ENCODE measurements around the gene UBE2E1.
"Not testable (repeated sequence)": the region's sequence is repeated elsewhere in the genome, so short reads cannot be mapped to it uniquely, and the experiment has no call there.

Gene UBE2E1

DNA sequence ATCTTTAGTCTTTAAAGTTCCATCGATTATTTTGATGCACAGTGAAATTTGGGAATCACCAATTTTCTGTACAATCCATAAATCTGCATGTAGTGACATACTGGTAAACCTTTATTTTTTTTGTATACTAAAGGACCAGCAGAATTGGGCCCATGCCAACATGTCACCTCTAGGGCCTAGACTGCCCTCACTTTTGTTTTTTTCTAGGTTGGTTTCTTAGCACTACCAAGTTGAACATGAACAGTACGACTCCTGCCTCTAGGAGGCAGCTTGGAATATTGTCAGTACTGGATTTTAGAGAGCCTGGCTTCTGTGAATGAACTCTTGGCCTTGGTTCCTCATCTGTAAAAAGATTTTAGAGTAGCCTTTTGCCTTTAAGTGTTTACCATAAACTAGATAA is 78.7 kb downstream of the UBE2E1 start:
- DNase-seq, result no peak

DNA sequence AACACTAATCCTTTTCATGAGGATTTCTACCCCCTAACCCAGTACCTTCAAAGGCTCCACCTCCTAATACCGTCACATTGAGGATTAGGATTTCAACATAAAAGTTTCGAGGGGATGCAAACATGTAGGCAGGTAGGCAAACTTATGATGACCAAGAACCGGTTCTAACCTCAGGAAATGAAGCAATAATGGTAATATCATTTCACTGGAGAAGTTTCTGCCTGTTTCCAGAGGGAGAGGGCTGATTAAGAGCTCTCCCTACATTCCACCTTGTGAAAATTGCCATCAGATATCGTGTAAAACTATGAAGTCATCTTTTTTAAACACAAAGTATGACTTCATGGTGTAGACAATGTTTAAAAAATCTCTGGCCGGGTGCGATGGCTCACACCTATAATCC is 79.5 kb downstream of the UBE2E1 start:
- no peak for DNase-seq

DNA sequence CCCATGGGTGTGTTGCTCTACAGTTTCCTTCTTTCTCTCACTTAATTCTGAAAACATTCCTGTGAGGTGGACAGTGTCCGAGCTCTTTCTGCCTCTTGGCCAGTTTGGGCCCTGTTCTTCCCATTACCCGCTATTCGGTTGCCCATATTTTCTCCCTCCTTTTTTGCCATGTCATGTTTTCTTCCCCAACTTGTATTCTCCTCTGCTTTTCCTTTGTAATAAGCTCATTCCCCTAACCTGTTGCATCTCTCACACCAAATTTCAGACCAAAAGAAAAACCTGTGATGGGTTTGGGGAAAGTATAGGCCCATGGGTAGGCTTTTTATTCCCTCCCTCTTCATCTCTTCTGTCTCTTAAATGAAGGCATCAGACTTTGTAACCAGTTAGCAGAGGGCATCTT is 80.6 kb downstream of the UBE2E1 start:
- no peak for DNase-seq

DNA sequence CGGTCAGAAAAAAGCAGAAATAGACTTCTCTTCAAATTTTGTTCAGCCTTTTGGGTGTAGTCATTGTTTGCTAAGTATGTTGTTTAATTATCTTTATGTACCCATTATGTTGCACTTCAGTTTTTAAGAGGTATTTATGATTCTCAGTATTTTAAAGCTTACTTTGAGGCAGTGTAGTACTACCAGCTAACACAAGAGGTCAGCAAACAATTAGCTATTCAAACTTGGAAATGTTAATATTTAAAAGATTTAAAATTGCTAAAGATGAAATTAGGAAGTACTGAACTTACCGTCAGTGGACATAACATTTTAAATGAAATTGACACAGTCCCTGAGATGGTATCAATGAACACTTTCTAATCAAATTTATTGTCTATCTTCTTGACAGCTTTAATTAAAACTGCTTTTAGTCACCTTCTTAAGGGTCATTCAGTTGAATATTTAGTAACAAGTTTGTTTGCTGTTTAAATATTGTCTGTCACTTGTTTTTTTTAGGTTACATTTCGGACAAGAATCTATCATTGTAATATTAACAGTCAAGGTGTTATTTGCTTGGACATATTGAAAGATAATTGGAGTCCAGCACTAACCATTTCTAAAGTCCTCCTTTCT is 83.0 kb downstream of the UBE2E1 start:
- no peak for DNase-seq

DNA sequence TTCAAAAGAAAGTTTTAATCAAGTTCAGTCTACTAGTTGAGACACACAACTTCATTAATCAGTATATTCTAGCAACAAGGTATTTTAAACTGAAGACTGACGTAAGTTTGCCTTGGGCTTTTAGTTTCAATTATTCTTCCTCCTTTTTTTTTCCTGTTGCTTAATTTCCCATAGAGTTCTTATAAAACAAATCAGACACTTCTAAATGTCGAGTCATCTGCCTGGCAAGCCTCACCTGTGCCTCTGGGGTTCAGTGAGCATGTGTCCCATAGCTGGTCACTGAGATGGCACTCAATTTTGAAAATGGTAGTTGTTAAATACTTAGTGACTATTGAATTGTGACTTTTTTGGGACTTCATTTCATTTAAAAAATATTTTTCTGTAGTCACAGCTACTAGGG is 83.6 kb downstream of the UBE2E1 start:
- DNase-seq, result no peak

DNA sequence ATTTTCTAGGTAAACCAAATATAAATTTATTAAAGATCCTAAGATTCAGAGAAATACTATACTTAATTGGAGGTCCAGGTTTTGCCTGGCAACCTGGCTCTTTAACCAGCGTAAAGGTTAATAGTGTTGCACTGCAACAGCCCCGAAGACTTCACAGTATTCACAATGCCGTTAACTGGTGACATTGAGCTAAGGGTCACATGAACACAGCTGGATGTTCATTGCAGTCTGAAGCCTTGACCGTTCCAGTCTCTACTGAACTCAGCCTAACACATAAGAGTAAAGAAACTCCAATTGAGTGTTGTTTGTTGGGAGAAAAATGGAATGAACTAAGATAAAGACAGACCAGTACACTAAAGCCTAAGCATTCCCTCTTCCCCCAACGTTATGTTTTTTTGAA is 84.2 kb downstream of the UBE2E1 start:
- no peak for DNase-seq

DNA sequence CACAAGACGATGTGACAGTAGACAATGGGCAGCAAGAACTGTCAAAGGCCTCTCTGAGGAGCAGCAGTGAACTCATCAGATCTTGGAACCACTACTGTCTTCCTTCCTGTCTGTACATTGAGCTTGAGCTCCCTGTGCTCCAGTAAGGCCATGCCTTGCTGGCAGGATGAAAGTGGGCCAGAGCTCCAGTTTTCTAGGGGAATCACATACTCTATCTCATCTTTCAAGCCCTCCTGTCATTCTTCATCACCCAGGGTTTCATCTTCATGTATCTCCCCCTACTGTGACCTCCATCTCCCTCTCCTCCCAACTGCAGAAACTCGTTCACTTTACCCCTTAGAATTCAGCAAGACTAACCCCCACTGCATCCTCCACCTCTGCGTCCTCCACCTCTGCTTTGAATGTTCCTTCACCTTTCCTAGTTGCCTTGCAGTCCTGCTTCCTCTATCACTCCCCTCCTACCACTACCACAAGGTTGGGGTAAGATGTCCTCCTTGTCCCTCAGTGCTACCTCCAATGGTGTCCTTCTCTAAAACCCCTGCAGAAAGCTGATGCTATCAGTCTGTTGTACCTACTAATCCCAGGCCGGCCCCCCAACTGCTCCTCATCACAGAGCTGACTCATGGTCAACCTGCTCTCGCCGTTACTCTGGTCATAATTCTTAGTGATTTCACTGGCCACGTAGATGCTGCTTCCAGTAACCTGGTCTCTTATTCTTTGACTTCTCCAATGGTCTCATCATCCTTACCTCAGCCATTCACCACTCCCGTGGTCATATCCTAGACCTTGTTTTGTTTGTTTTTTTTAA is 88.7 kb downstream of the UBE2E1 start:
- DNase-seq, result no peak

DNA sequence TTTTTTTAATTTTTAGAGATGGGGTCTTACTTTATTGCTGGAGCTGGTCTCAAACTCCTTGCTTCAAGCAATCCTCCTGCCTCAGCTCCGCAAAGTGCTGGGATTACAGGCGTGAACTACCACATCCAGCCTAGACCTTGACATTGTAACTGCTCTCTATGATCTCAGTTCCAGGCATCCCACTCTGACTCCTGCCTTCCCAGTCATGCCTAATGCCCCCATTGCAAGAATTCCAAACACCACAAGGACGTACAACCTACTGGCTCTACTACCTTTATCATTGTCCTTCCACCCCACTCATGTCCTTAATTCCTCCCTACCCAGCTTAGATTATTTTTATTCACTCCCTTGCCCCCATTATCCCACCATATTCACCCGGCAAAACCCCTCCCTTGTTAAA is 89.4 kb downstream of the UBE2E1 start:
- DNase-seq, result no peak

DNA sequence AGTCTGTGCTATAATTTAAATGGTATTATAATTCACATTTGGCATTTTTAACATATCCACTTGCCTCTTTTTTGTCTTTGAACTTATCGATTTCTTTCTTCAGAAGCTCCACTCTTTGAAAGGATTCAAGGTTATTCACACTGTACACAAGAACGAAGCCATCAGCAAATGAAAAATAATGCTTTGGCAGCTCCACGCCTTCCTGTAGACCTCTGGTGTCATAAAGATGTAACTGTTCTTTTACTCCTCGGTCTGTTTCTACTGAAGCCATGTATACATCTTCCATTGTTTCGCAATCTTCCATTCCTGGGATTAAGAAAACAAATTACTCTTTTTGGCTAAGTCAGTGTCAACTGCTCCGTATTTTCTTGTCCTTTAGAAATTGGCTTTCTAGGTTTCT is 95.0 kb downstream of the UBE2E1 start:
- no peak for DNase-seq

DNA sequence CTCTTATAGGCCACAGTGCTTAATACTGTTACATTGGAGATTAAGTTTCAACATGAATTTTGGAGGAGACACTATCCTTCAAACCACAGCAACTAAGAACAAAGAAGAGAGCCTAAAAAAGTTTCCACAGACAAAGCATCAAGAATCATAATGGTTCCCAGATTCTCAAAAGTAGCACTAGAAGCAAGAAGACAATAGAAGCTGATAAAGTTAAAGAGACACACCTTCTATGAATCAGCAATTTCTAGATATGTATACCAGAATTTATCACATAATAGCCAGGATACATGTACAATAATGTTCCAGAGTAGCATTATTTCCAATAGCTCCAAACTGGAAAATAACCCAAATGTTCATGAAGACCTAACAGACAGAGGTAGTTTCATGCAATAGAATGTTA is 98.8 kb downstream of the UBE2E1 start:
- DNase-seq, result no peak

DNA sequence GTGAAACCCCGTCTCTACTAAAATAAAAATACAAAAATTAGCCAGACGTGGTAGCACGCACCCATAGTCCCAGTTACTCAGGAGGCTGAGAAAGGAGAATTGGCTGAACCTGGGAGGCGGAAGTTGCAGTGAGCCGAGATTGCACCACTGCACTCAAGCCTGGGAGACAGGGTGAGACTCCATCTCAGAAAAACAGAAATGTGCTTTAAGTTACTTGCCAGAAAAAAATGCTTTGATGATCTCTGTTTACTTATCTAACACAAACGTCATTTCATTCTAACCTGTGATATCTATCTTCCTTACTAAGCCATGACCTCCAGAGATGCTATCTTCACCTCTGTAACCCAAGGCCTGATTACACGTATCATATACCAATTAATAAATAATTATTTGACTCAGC is 103.6 kb downstream of the UBE2E1 start:
- DNase-seq, result no peak

DNA sequence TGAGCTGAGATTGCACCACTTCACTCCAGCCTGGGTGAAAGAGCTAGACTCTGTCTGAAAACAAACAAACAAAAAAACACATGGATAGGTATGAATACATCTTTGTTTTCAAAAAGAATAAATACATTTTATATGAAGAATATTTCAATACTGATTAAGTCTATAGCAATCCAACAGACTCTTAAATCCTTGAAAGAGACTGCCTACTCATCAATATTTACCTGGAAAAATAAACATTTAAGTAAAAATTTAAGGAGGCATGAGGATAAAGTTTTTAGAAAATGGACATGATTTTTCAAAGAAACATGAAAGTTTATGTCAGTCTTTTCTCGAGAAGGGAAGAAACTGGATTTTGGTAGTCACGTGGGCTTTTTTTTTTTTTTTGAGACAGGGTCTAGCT is 105.6 kb downstream of the UBE2E1 start:
- no peak for DNase-seq

DNA sequence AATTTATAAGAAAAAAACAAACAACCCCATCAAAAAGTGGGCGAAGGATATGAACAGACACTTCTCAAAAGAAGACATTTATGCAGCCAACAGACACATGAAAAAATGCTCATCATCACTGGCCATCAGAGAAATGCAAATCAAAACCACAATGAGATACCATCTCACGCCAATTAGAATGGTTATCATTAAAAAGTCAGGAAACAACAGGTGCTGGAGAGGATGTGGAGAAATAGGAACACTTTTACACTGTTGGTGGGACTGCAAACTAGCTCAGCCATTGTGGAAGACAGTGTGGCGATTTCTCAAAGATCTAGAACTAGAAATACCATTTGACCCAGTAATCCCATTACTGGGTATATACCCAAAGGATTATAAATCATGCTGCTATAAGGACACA is 106.6 kb downstream of the UBE2E1 start:
- not testable (repeated sequence) for DNase-seq

DNA sequence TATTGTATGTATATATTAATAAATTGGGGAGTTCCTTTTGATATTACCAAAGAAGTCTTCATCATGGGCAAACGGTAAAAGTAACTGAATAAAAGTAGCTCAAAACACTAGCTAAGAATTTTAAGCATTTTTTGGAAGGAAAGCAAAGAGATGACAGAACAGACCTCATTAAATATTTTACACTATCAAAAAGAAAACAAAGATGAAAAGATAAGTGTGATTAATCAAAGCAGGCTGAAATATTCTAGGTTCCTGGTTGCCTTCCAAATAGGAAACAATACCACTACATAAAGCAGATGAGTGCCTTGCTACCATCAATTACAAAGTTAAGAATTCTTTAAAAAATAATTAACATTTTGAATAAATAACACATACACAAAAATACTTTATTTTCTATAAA is 107.4 kb downstream of the UBE2E1 start:
- no peak for DNase-seq

DNA sequence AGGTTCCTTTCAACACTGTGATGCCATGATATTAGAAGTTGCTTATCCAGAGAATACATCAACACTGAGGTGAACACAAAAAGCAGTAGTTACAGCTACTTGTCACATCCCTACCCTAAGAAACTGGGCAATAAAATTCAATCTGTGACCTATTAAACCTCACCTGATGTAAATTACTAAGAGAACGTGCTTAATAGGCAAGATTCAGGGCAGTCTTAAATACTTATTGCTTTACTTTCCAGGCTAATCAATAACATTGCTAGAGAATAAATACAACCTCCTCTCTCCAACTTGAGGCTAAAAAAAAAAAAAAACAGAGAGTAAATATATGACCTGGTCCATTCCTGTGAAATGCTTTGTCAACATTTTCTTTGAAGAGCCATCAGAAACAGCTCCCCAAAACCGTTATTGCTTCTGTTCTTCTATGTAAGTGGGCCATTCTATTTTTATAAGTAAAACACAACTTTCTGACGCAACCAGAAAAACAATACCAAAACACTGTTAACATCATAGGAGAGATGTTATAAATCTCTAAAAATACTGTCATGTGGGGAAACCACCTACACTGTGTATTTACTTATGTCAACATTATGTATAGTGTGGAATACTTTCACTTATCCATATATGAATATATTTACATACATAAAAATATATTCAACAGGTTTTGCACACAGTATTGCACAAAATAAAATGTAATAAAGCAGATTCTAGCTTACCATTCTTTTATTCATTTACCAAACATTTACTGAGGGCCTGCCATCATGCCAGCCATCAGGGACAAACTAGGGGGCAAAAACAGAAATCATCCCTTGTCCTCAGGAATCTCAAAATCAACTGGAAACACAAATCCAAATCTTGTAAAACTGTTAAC is 108.4 kb downstream of the UBE2E1 start:
- no peak for DNase-seq

DNA sequence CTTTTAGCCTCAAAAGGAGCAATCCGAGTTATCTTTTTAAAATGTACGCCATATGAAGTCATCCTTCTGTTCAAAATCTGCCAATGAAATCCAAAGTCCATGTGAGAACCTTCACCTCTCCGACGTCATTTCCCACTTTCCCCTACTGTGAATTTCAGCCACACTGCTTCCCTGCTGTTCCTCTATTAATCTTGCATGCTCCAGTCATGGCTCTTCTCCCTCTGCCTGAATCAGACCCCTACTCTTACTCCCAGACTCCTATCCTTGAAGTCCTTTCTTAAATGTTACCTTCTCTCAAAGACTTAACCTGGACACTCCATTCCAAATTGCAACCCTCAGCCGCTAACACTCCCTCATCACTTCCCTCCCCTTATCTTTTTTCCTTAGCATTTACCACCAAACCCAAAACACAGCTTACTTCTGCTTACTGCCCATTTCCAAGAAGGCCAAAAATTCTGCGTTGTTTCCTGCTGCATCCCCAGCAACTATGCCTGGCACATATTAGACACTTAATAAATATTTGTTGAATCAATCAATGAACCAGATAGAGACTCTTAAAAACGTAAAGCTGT is 109.9 kb downstream of the UBE2E1 start:
- DNase-seq, result peak; percentile 66

DNA sequence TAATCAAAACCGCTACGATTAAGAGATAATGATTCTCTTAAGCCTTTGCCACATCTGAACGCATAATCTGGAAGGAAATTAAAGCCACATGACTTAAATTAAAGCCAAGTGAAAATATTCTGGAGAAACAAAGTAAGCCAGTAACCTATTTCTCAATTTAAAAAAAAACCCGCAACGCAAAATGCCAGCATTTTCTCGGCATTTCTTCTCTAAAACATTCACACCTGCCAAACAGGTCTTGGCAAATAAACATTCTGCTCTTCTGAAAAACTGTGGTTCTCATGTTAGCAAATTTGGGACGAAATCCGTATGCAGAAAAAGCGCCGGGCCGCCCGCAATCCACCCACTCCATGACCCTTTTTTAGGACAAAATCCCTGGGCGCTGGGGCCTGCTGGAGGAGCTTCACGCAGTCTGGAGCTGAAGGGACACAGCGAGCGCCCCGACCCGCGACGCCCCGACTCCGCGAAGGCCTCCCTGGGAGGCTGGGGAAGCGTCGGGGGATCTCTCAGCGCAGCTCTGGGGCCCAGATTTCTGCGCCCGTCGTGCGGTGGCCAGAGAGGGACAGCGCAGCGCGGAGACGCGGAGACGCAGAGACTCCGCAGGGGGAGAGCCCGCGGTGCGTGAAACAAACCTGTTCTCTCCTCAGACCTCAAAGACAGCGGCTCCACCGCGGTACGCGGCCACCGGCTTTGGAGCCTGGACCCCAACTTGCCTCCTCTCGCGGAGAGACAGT is 110.6 kb downstream of the UBE2E1 start:
- no peak for DNase-seq

DNA sequence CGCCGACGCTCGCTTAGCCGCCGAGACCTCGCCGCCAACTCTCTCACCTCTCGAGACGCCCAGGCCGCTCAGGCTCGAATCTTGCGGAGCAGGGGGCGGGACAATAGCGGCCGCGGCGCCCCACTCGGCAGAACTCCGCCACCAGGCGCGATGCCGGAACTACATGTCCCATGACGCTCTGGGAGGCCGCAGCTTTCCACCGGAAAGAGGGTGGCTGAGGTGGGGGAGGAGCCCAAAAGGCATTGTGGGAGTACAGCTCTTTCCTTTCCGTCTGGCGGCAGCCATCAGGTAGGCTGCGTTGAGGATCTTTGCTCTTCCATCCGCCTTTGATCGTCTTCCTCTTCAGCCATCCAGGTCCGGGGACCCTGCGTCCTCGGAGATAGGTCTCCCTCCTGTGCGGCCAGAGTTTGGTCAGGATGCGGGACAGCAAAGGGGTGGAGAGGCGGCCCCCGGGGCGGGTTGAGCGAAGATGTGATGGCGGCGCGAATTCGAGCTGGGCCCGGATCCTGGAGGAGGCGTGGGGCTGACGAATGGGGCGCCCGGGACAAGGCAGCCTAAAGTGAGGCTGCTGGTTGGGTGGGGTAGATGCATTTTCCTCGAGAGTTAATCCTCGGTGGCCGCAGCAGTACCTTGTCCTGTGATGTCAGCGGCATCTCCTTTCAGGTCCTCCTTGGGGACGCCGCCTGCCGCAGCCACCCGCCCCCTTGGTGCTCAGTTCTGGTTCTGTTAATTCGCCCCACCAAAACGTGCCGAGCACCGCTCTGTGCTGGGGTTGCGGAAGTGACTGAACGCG is 111.3 kb downstream of the UBE2E1 start, which contains the start of the genes NKIRAS1 and RPL15:
Gene NKIRAS1 (minus strand): TSS at position 105 of the 793 bp plus-strand sequence. CDS start 6,086 bp downstream, outside the sequence.
Gene RPL15 (plus strand): TSS at position 247 of the 793 bp plus-strand sequence. CDS start 728 bp downstream, outside the sequence.
- peak; percentile 90 for DNase-seq

DNA sequence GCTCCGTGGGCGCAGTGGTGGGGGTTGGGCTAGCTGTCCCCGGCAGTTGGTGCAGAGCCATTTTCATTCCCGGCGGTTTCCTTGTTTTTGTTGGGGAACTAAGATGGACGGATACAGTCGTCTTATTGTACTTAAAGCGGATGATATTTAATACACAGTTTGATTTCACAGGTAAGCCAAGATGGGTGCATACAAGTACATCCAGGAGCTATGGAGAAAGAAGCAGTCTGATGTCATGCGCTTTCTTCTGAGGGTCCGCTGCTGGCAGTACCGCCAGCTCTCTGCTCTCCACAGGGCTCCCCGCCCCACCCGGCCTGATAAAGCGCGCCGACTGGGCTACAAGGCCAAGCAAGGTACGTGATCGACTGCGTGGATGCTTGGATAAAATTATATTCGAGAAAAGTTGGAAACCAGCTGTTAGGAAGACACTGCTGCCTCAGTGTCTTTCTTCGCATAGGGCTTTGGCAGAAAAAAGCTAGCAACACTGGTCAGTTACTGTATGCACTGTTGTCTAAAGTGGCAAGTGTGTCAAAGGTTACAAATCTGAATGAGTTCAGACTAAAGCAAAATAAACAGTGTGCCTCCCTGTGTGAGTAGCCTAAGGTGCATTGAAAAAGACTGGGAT is 112.0 kb downstream of the UBE2E1 start:
- DNase-seq, result not testable (repeated sequence)

DNA sequence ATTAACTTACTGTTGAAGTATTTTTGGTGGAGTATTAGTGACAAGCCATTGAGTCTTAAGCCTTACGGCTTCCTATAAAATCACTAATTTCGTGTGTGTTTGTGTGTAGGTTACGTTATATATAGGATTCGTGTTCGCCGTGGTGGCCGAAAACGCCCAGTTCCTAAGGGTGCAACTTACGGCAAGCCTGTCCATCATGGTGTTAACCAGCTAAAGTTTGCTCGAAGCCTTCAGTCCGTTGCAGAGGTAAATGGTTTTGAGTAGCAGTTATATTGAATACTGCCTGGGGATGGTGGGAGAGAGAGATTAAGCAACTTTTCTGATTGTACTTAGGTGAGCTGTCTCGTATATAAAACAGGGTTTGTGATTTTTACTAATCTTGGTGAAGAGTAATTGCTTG is 112.6 kb downstream of the UBE2E1 start:
- DNase-seq, result not testable (repeated sequence)

DNA sequence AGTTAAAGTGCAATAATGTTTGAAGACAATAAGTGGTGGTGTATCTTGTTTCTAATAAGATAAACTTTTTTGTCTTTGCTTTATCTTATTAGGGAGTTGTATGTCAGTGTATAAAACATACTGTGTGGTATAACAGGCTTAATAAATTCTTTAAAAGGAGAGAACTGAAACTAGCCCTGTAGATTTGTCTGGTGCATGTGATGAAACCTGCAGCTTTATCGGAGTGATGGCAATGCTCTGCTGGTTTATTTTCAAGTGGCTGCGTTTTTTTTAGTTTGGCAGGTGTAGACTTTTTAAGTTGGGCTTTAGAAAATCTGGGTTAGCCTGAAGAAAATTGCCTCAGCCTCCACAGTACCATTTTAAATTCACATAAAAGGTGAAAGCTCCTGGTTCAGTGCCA is 113.9 kb downstream of the UBE2E1 start:
- no peak for DNase-seq

Data from GF-D8 (cell line).